ENCODE results near the gene VSTM5.
A peak's percentile ranks its signal among the peaks of the same experiment; 100 is the strongest.

The VSTM5 gene

DNA sequence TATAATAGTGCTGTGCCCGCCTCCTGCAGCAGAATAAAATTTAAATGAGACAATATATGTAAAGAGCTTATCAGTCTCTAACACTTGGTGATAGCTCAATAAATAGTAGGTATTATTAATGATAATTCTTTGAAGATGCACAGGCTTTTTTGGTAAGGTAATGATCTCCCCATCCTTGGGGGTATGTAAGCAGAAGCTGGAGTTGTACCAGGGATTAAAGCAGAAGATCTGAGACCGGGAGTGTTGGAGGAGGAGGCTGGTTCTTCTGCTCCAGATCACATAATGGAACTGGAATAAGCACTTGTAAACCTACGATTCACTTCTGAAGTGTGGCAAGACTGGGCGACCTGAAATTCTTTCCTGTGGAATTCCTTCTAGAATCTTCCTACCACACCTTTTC, 8.4 kb downstream of the VSTM5 start:
- no peak for DNase-seq

DNA sequence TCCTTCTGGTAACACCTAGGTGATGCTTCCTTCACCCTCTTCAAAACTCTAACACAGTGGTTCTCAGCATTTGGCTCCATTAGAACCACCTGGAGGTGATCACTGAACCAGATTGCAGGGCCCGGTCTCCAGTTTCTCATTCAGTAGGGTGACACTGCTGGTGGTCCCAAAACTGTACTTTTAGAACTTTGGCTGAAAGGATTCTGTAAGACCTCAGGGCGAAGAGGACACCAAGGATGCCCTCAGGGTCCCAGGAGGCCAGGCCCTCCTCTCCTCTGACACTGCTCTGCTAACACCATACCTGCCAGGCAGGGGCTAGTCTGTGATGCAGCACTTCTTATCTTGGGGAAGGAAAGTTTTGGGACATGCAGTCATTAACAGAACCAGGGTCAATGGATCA, 9.0 kb downstream of the VSTM5 start:
- no peak for DNase-seq

DNA sequence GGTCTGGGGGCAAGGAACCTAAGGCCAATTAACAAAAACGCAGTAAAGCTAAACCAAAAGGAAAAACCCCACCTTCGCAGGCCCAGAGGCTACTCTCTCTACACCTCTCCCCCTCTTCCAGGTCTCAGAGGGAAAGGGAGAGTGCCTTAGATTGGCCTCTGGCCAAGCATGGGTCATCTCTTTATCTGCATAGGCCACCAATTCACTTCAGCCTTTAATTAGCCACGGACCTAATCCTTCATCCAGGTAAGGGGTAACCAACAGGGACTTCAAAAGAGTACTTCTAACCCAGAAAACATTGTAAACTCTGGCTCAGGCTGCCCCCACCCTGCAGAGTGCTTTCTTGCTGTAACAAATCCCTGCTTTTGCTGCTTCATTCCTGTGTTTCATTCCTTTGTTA, 9.4 kb downstream of the VSTM5 start:
- no peak for DNase-seq

DNA sequence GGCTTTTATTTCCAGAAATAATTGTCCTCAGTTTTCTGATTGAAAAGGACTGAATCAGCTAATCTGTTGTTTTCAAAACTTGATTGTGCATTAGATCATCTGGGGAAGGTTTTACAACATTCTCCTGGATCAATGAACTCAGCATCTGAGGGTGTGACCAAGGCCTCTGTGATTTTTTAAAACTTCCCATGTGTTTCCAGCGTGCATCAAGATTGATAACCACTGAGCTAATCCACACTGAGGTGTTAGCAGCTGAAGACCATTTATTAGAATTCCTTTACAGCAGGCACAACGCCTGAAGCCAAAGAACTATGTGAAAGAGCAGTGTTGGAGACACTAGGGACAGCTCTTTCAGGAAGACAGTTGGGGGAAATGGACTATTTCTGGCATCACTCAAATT, 10.2 kb downstream of the VSTM5 start:
- DNase-seq, result no peak

DNA sequence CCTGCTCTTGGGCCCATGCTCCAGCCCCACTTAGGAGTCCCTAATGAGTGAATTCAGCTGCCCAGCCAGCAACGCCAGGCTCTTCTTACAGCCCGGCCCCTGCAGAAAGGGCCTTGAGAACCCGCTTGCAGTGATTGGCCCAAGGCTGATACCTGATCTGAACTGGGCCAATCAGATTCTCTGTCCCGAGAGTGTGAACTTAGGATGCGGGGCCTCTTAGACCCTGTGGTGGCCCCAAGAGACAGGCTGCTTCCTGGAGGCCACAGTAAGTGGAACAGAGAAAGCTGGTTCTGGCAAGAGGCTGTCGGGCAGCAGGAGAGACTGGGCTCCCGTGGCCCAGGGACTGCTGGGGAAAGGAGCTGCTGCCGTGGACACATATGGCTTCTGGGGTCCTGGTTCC, 11.5 kb downstream of the VSTM5 start:
- DNase-seq, result no peak

DNA sequence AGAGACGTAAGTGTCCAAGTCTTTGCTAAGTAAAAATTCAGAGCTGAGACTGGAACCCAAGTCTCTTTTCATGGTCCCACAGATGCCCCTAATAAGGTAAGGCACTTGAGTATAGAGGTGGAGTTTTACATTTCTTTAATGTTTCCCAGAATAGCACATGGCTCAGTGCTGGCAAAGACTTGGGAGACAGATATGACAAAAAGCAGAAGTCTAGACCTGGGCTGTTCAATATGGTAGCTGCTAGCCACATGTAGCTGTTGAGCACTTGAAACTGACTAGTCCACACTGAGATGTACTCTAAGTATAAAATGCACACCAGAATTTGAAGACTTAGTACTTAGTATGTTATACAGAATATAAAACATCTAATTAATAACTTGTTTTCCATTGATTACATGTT, 17.6 kb downstream of the VSTM5 start:
- DNase-seq, result no peak

DNA sequence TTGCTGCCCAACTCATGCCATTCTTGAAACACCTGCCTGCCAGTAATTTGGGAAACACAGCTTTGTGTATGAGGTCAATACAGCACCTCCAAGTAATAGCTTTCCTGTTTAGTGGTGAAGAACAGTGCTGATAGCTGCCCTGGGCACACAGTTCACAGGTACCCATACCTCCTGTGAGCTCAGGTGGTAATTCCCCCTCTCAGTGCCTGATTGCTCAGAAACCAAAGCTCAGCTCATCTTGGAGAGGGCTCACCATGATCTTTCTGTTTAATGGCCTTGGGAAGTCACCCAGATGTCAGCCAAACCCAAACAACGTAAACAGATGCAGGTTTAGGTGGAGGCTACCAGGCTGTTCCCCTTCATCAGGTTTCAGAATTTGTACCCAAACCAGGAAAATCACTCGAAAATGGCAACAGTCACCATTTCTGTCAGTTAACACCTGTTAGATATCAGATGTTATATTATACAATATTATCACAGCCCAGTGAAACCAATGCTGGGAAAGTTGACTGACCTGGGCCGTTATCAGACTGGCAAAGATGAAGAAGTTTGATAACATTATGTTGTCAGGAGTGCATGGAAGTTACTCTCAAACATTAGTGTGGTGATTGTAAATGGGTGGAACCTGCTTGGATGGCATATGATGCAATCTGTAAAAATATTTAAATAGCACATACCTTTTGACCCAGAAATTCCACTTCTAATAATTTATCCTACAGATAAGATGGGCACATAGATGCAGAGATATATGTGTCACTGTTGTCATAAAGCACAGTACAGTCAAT, 18.9 kb downstream of the VSTM5 start:
- no peak for DNase-seq

DNA sequence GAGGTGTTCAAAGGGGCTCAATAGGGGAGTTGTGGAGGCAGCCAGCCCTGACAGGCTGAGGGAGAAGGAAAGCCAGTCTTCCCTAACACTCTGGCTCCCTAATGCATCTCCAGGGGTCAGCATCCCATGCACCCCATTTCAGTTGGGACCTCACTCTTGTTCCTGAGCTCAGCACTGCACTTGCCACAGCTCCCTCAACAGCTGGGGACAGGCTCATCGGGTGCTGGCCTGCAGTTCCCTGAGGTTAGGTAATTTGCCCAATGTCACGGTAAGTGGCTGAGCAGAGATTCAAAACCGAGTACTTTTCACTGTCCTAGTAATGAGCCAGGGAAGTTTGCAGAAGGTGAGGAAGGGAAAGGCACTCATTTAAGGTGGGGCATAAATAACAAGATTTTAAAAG, 20.8 kb downstream of the VSTM5 start:
- DNase-seq, result no peak

DNA sequence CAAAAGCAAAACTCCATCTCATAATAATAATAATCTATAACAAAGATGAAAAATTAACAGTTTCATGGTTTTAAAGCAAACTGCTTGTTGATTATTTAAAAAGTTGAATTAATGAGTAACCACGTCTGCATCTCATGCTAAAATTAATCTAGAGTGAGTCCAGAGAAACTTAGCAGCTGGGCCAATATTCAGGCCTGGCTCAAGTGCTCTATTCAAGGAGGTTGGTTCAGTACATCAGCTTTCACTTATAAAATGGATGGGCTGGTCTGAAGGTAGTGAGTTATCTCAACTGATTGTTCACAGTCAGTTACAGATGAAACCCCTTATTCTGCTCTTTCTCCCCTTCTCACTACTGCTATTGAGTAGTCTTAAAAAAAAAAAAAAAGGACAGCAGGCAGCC, 23.1 kb downstream of the VSTM5 start:
- DNase-seq, result no peak

DNA sequence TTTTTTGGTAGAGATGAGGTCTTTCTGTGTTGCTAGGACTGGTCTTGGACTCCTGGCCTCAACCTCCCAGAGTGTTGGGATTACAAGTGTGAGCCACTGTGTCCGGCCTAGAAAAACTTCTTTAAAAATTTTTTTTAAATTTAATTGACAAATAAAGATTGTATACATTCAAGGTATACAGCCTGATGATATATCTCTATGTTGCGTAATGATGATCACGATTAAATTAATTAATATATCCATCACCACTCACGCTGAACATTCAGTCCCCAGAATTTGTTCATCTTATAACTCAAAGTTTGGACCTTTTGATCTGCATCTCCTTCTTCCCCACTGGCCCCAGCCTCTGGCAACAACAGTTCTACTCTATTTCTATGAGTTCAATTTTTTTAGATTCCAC, 27.2 kb downstream of the VSTM5 start:
- no peak for DNase-seq

DNA sequence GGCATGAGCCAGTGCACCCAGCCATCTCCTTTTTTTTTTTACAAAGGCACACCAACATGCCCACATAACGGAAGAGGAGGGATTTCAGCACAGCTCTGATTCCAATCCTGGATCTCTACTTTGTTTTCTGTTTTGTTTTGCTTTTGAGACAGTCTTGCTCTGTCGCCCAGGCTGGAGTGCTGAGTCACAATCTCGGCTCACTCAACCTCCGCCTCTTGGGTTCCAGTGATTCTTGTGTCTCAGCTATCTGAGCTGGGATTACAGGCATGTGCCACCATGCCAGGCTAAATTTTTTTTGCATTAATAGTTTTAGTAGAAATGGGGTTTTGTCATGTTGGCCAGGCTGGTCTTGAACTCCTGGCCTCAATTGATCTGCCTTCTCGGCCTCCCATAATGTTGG, 28.1 kb downstream of the VSTM5 start:
- DNase-seq, result no peak

DNA sequence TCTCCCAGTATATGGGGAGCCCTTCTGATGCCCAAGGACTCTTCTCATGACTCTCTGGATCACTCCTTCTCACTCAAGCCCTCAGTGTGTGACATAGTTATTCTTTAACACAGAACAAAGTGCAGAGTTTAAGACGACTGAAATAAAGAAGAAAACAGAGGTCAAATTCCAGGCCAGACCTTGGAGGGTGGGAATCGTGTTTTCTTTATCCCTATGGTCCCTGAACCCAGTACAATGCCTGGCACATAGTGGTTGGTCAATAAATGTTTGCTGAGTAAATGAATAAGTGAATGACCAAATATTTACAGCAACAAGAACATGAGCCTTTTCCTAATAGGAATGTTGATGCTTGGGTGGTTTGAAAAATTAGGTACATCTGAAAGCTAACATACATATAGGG, 28.8 kb downstream of the VSTM5 start:
- DNase-seq, result no peak

DNA sequence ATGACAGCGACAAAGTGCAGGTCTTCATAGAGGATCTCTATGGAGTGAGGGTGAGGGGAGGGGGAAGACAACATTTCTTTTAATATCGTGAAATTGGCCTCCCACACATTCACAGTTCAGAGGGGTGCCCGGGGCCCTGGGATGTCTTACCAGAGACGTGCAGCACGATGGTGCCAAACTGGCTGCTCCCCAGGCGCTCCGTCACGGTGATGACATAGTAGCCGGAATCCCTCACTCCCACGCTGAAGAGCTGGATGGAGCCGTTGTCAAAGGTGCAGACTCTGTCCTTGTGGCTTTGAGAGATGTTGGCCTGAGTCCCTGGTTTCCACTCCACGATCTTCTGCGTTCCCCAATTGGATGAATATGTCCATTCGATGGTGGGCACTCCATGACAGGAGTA, 29.6 kb downstream of the VSTM5 start:
- DNase-seq, result no peak

DNA sequence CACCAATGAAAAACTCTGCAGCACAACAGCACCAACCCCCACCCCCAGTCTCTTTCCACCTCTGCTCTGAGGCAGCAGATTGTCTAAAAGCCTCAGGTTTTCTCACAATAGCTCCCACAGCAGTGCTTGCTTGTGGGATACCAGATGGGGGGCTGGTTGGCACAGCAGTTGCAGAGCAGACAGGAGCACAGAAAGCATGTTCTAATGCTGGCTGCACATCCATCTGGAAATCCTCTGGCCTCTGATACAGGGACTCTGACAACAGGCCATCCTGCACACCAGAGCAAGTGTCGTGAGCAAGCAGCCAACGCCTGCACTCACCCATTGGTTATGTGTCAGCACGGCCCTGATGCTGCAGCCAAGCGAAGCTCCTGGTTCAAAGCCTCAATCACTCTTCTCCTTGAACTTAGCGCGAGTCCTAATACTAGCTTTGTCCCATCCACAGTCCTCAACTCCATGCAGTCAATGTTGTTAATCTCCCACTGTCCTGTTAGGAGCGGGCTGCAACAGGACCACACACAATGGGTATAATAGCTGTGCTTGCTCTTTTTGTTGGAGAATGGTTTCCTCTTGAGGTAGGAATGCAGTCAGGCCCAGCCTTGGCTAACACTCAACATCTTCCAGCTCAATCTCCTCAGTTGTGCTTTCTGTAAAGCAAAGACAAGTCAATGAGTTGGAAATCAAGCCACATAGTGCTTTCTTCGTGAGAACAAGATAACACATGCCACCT, 30.3 kb downstream of the VSTM5 start:
- DNase-seq, result peak; percentile 17

DNA sequence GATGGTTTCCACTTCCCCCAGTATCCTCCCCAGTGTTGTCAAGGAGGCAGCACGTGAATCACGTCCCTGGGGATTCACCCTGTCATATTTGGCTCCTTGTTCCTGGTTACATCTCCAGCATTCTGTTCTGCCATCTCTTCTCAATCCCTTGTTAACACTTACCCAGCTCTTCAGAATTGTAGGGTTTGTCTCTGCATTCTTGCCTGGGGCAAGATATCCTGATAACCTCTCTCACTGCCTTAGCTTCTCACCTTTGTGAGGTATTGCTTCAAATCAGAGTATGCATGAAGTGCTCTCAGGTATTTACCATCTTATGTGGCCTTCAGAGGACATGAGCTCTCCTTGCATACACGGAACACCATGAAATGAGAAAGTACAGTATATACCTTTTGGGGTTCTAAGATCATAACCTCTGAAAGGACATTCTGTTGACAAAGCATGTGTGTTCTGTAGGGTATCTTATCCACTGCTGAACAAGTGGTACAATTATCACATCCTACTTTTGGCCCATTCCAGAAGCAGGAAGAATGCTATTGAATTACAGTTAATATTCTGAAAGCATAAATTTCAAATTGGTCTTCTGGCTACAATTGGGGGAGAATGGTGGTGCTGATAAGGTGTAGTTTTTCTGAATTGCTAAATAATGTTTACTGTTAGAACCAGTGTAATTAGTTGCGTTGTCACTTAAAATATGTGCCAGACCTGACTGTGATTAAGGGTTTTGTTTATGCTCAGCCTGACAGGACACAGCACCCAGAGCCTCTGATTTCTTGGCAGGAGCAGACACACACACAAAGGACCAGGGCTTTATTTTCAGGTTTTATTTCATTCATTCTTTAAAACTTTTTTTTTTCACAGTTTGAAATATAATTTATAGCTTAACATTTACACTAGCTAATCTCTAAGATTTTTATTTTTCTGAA, 32.7 kb downstream of the VSTM5 start:
- DNase-seq, result no peak

DNA sequence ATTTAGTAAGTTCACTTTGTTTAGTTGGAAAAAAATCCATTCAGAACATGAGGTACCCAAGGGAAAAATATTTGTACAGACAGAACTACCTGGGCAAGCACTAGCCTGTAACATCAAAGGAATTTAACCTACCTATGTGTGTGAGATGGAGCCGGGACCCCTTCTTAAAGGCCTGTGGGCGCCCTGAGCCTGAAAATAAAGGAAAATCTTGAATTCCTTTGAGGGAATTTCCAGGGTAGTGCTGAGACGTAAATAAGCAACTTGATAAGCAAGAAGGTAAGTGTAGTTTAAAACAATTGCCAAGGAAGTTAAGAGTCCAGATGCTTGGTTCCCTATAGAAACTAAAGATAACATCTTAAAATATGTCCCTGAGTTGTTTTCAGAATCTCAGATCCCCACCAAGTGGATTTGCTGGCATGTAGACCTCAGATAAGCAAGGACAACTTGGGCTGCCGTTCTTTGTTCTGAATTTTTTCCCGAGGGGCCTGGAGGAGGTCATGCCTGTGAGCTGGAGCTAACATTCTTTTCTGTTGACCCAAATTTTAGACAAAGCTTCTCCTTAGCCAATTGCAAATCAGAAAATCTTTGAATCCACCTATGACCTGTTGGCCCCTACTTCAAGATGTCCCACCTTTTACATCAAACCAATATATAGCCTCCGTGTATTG, 35.3 kb downstream of the VSTM5 start:
- DNase-seq, result no peak

DNA sequence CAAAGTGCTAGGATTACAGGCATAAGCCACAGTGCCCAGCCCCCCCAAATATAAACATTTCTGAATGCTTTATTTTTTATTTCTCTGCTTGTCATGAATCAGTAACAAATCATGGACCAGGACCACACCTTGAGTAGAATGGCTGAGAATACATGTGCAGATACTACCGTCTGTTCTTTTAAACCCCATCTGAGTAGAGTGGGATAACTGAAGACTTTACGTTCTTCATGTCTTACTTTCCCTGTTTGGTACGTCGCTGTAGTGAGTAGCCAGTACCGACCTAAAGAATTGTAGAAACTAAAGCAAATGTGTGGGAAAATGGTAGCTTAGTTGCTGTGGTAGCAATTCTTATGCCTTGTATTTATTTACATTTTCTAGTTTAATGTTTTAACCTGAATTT, 36.4 kb downstream of the VSTM5 start:
- no peak for DNase-seq

DNA sequence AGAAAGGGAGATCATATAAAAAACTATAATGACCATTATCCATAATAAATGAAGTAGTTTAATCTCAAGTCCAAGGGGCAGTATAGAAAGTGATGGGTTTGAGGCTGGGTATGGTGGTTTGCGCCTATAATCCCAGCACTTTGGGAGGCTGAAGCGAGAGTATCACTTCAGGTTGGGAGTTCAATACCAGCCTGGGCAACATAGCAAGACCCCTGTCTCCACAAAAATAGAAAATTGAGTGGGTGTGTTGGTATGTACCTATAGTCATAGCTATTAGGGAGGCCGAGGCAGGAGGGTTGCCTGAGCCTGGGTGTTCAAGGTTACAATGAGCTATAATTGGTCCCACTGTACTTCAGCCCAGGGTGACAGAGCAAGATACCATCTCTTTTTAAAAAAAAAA, 42.4 kb downstream of the VSTM5 start:
- no peak for DNase-seq

DNA sequence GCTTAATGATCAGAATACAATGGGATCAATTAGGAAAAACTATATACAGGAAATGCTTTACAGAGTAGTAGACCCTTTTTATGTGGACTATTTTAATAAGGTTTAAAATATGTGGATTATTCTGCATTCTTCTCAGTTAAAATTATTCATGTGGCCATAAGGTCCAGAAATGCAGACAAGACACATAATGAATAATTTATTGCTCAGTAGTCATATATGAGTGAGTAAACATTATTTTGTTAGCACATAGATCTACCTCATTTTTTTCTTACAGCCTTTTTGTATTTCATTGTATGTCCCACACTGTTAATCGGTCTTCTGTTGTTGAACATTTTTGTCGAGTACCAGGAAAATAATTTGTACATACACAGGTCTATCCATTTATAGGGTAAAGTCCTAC, 45.5 kb downstream of the VSTM5 start:
- no peak for DNase-seq

DNA sequence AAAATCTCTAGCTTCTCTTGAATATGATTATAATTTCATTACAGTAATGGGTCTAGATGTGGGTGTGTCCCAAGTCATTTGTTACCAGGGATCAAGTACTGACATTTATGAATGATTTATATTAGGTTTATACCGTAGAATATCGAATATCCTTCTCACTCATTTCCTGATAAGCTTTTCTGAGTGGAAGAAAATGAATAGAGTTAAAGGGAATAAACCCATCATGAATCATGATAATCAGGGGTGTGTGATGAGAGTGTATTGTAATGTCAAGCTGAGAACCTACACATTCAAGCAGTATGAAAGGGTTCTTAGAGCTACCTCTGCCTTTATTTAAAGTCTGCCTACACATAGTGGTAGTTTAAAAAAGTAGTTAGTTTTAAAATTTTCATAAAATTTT, 49.1 kb downstream of the VSTM5 start:
- DNase-seq, result no peak

DNA sequence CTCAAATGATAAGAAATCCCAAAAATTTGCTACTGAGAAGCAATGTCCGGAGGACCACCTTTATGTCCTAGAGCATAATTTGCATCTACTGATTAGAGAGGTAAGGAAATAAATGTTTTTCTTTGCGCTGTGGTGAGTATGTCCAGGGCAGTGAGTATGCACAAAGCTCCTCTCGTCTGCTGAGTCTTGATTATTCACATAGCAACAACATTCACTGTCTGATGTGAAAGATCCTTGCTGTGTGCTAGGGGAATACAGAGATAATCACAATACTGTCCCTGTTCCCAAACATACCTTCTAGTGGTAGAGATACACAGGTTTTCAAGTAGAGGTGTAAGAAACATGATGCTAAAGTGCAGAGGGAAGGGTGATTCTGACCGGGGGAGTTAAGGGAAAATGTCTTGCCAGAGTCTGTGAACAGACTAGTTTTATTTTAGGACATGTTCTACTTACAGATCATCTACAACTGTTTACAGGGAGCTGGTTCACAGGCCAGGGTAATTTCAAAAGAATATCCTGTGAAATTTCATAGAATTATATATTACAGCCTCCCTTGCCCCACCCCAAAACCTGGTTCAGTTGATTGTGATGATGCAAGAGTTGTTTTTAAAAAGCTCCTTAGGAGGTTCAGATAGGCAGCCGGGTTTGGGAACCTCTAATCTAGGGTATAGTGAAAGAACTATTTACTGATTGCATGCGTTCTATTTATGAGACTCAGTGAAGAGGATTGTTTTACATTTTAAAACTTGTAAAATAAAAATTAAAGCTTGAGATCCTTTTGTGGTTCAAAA, 53.8 kb downstream of the VSTM5 start:
- DNase-seq, result no peak

DNA sequence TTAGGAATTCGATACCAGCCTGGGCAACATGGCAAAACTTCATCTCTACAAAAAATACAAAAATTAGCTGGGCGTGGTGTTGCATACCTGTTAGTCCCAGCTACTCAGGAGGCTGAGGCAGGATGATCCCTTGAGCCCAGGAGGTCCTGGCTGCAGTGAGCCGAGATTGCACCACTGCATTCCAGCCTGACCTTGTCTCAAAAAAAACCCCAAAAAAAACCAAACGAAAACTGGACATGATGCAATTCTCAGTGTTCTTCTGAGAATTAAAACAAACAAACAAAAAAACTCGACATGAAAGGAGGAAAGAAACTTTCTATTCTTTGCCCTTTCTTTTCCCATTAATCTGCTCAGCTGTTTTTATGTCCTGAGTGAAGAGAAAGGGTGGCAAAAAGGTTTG, 58.9 kb downstream of the VSTM5 start:
- DNase-seq, result no peak

Measured in NCI-H1694 treated with DMSO at 0.1 percent for 48 hours (cell line).